H1 (cell line): ENCODE measurements around the gene TEN1. TPM values are rescaled to one million over a fixed set of nuclear protein-coding genes. Genes with fewer than 3 reads are reported as not detected.
"Not testable (repeated sequence)": the region's sequence is repeated elsewhere in the genome, so short reads cannot be mapped to it uniquely, and the experiment has no call there.

Experiments
- CTCF ChIA-PET: fragments of 300-600 bp; sonication (Branson Sonifier 250); formaldehyde crosslinking; loops from one replicate; lab custom pipeline; 2021; ENCODE audit not compliant: partially characterized antibody; lab: Charles Lee
- POLR2A ChIA-PET: fragments of 300-600 bp; sonication (Branson Sonifier 250); formaldehyde crosslinking; loops from one replicate; lab custom pipeline; 2021; ENCODE audit warnings: inconsistent platforms; ENCODE audit not compliant: partially characterized antibody; lab: Charles Lee
- DNase-seq, 2 experiments: peaks; one replicate each; pipeline versions ENCODE4 v3.0.0 to v3.0.0-alpha.2; 2010 to 2022; ENCODE audit warnings: low spot score in 2 of 2, low read depth in 1 of 2, mixed read lengths in 1 of 2
- FAIRE-seq: peaks from 2 replicates; lab custom pipeline; 2011; peaks lifted over from hg19 to GRCh38; lab: Jason Lieb, UNC
- H2AFZ ChIP-seq: 2 replicates; pipeline ENCODE4 v1.8.1; 2012; ENCODE audit warnings: low read length, inconsistent platforms
- H2AK5ac ChIP-seq: 2 replicates; pipeline ENCODE4 v1.6.1; 2013; ENCODE audit warnings: low read depth, low read length
- H2BK120ac ChIP-seq: replicated peaks from 2 replicates; pipeline ENCODE3; 2013; ENCODE audit warnings: low read depth, low read length, inconsistent platforms
- H2BK12ac ChIP-seq: 2 replicates; pipeline ENCODE4 v1.6.1; 2013; ENCODE audit warnings: low read depth, low read length
- H2BK15ac ChIP-seq: 2 replicates; pipeline ENCODE4 v1.6.1; 2013; ENCODE audit warnings: low read length
- H2BK20ac ChIP-seq: 2 replicates; pipeline ENCODE4 v1.6.1; 2013; ENCODE audit warnings: low read length
- H2BK5ac ChIP-seq: 2 replicates; pipeline ENCODE4 v1.6.1; 2013; ENCODE audit warnings: low read depth, low read length
- H3K14ac ChIP-seq: 2 replicates; pipeline ENCODE4 v1.6.1; 2013; ENCODE audit warnings: inconsistent platforms; ENCODE audit not compliant: insufficient read length
- H3K18ac ChIP-seq: 2 replicates; pipeline ENCODE4 v1.6.1; 2013; ENCODE audit warnings: low read length; ENCODE audit errors: extremely low read depth
- H3K23ac ChIP-seq: 2 replicates; pipeline ENCODE4 v1.6.1; 2013; ENCODE audit warnings: inconsistent platforms; ENCODE audit not compliant: insufficient read length
- H3K23me2 ChIP-seq: 2 replicates; pipeline ENCODE4 v1.6.1; 2013; ENCODE audit warnings: low read depth, low read length
- H3K27ac ChIP-seq: 2 replicates; pipeline ENCODE4 v1.6.1; 2011; ENCODE audit warnings: low read depth, low read length, inconsistent platforms
- H3K27me3 ChIP-seq, 4 experiments: replicated peaks in 1 of 4; 1 replicate in 1 of 4; 2 replicates in 3 of 4; pipeline versions ENCODE4 v1.6.1 to v1.8.1; 2011 to 2013; ENCODE audit warnings: low read length in 3 of 4, mild to moderate bottlenecking in 3 of 4, inconsistent platforms in 2 of 4, mixed read lengths in 2 of 4, moderate library complexity in 1 of 4; ENCODE audit not compliant: control insufficient read depth in 3 of 4, insufficient read depth in 3 of 4; ENCODE audit errors: extremely low read depth in 1 of 4
- H3K36me3 ChIP-seq, 4 experiments: 2 replicates each; pipeline versions ENCODE4 v1.6.1 to v1.8.1; 2011 to 2013; ENCODE audit warnings: mild to moderate bottlenecking in 4 of 4, low read length in 3 of 4, moderate library complexity in 2 of 4, control low read depth in 1 of 4, inconsistent platforms in 1 of 4; ENCODE audit not compliant: insufficient read depth in 4 of 4, control insufficient read depth in 2 of 4
- H3K4ac ChIP-seq: replicated peaks from 2 replicates; pipeline ENCODE3; 2013; ENCODE audit warnings: low read length, low read depth, mixed read lengths, inconsistent platforms; ENCODE audit not compliant: insufficient read length
- H3K4me1 ChIP-seq, 4 experiments: replicated peaks in 1 of 4; 1 replicate in 1 of 4; 2 replicates in 3 of 4; pipeline versions ENCODE4 v1.6.1 to v1.8.1; 2011 to 2013; ENCODE audit warnings: low read length in 3 of 4, inconsistent platforms in 2 of 4, mixed read lengths in 1 of 4; ENCODE audit not compliant: insufficient read depth in 4 of 4, control insufficient read depth in 3 of 4
- H3K4me2 ChIP-seq, 2 experiments: 2 replicates each; pipeline versions ENCODE4 v1.6.1 to v1.8.1; 2011 to 2013; ENCODE audit warnings: low read depth in 2 of 2, low read length in 2 of 2, control low read depth in 1 of 2, inconsistent platforms in 1 of 2, mild to moderate bottlenecking in 1 of 2; ENCODE audit not compliant: insufficient read depth in 1 of 2
- H3K4me3 ChIP-seq, 4 experiments: fragments of 200-600, 300-600 bp in 1 of 4; sonication (generic), shearing (Covaris generic), sonication (Bioruptor Twin) in 1 of 4; 2 replicates each; pipeline versions ENCODE4 v1.5.1 to v1.8.1; 2011 to 2016; ENCODE audit warnings: low read length in 4 of 4, low read depth in 3 of 4, control low read depth in 2 of 4, inconsistent platforms in 2 of 4, mild to moderate bottlenecking in 2 of 4, mixed read lengths in 1 of 4, moderate library complexity in 1 of 4; ENCODE audit not compliant: insufficient read depth in 2 of 4; ENCODE audit errors: extremely low read depth in 1 of 4
- H3K56ac ChIP-seq: replicated peaks from 2 replicates; pipeline ENCODE3; 2013; ENCODE audit warnings: low read depth, mild to moderate bottlenecking, mixed read lengths, low read length, inconsistent platforms; ENCODE audit not compliant: insufficient read length
- H3K79me1 ChIP-seq: 2 replicates; pipeline ENCODE4 v1.6.1; 2013; ENCODE audit warnings: low read depth, low read length, control low read depth
- H3K79me2 ChIP-seq, 2 experiments: 2 replicates each; pipeline versions ENCODE4 v1.6.1 to v1.8.1; 2012 to 2013; ENCODE audit warnings: low read length in 2 of 2, mild to moderate bottlenecking in 2 of 2, inconsistent platforms in 1 of 2; ENCODE audit not compliant: insufficient read depth in 2 of 2, control insufficient read depth in 1 of 2
- H3K9ac ChIP-seq, 4 experiments: replicated peaks in 1 of 4; 1 replicate in 1 of 4; 2 replicates in 3 of 4; pipeline versions ENCODE4 v1.6.1 to v1.8.1; 2011 to 2013; ENCODE audit warnings: low read depth in 3 of 4, low read length in 3 of 4, control low read depth in 2 of 4, mild to moderate bottlenecking in 2 of 4, moderate library complexity in 2 of 4, inconsistent platforms in 1 of 4; ENCODE audit errors: extremely low read depth in 1 of 4
- H3K9me3 ChIP-seq, 2 experiments: 2 replicates each; pipeline versions ENCODE4 v1.6.1 to v1.8.1; 2012 to 2013; ENCODE audit warnings: mild to moderate bottlenecking in 2 of 2, moderate library complexity in 2 of 2, control low read depth in 1 of 2, inconsistent platforms in 1 of 2, low read depth in 1 of 2, low read length in 1 of 2, mixed read lengths in 1 of 2; ENCODE audit not compliant: insufficient read depth in 2 of 2
- H4K20me1 ChIP-seq, 2 experiments: replicated peaks in 1 of 2; 2 replicates each; pipeline versions ENCODE3 to v1.8.1; 2011 to 2013; ENCODE audit warnings: inconsistent platforms in 2 of 2, low read length in 2 of 2, mild to moderate bottlenecking in 1 of 2; ENCODE audit not compliant: insufficient read depth in 2 of 2, control insufficient read depth in 1 of 2
- H4K5ac ChIP-seq: 2 replicates; pipeline ENCODE4 v1.6.1; 2013; ENCODE audit warnings: low read length, low read depth, mixed read lengths, inconsistent platforms; ENCODE audit not compliant: insufficient read length
- H4K8ac ChIP-seq: 2 replicates; pipeline ENCODE4 v1.8.0; 2013; ENCODE audit warnings: mild to moderate bottlenecking, moderate library complexity, low read length, inconsistent platforms; ENCODE audit not compliant: insufficient read depth; ENCODE audit errors: extremely low read depth
- H4K91ac ChIP-seq: replicated peaks from 2 replicates; pipeline ENCODE3; 2013; ENCODE audit warnings: low read length, mixed read lengths, inconsistent platforms; ENCODE audit not compliant: insufficient read length
- TEAD4 ChIP-seq: IDR thresholded peaks from 2 replicates; pipeline ENCODE4 v1.6.1; 2012; ENCODE audit warnings: low read depth, low read length, inconsistent platforms, mixed read lengths
- WGBS, 2 experiments: shearing (Covaris generic) in 1 of 2; methylation state at CpG; one replicate each; pipeline versions ENCODE4 v1.1.6 to v1.1.7; 2013 to 2015; ENCODE audit warnings: low lambda C conversion rate in 2 of 2, mixed read lengths in 2 of 2, inconsistent platforms in 1 of 2, low coverage in 1 of 2, missing lambda C conversion rate in 1 of 2; ENCODE audit not compliant: insufficient replicate concordance in 2 of 2, insufficient coverage in 1 of 2, insufficient read length in 1 of 2; ENCODE audit errors: extremely low coverage in 1 of 2, missing lambda C conversion rate in 1 of 2; 5-methylcytosine and 5-hydroxymethylcytosine counted together
- polyA plus RNA-seq, 7 experiments: library from polyadenylated mRNA; depleted of rRNA in 3 of 7; stranded (reverse) in 5 of 7; unstranded in 2 of 7; fragments of >200 nt in 5 of 7; fragments of 200-250 nt in 2 of 7; gene quantifications; 1 replicate in 5 of 7; 2 replicates in 1 of 7; 4 replicates in 1 of 7; pipeline versions ENCODE4 v1.2.1 to v1.2.3, GENCODE V29; 2011 to 2013; ENCODE audit warnings: missing spikeins in 2 of 7, mixed read lengths in 2 of 7
- total RNA-seq: library from RNA; stranded (reverse); fragmentation: NEBNext Ultra II Directional; extraction: Animal tissue kit (Norgen Biotek cat#: 25700); gene quantifications from 2 replicates; pipeline ENCODE4 v1.2.1, GENCODE V29; 2021

TEN1 gene
- total and polyA plus RNA-seq, 2 of the 8 experiments (the other 6 are each of a cell fraction or from before 2014, with no cell fraction given), result 15.9 to 18.7 TPM

- no peak for TF ChIP-seq TEAD4
- TF ChIP-seq, all 59 proteins: peak for 0
Observed at GRCh38 chr17:75970626-75971025, 8.4 kb upstream of the TEN1 start (continued).

- H2AFZ ChIP-seq, DNase-seq, H4K8ac ChIP-seq, H2BK5ac ChIP-seq, H3K56ac ChIP-seq, H3K4me2 ChIP-seq, H3K9me3 ChIP-seq, H3K4me3 ChIP-seq, H2BK20ac ChIP-seq, H4K20me1 ChIP-seq, H4K5ac ChIP-seq, H3K9ac ChIP-seq, H2BK12ac ChIP-seq, H3K27ac ChIP-seq, H4K91ac ChIP-seq, H3K23ac ChIP-seq, H3K79me1 ChIP-seq, H2BK120ac ChIP-seq, H3K14ac ChIP-seq, H2AK5ac ChIP-seq, H3K27me3 ChIP-seq, H3K18ac ChIP-seq, H2BK15ac ChIP-seq, H3K4me1 ChIP-seq, H3K23me2 ChIP-seq, H3K4ac ChIP-seq, POLR2A ChIA-PET, FAIRE-seq: not testable (repeated sequence)
- 93% methylated on average over 6 of the region's 6 CpGs; no CpG with 5 or more reads in 1 of the 2 experiments for WGBS, 2 experiments
- Histone ChIP-seq H3K36me3 (peaks cover 0 to 25% (median 0%) of the 10 kb centered on the region in 4 experiments; a peak in 3 of 8 replicates), H3K79me2 (peaks cover 0 to 38% of the 10 kb centered on the region in 2 experiments; a peak in 3 of 4 replicates)
- CTCF ChIA-PET, result interaction anchor here (0.9 to 1.6 kb wide), 2 partner anchors 10 to 30 kb away, joined by 3 to 4 read pairs; no protein-coding TSS in a partner anchor
Observed at GRCh38 chr17:75975187-75975586, 3.9 kb upstream of the TEN1 start.
